Activated T-helper 1 cell treated with Interleukin-2 at 50 U/mL for 16 hours (primary cell): ENCODE results near the gene JMJD4.
A peak's percentile ranks its signal among the peaks of the same experiment; 100 is the strongest.
"Not testable (repeated sequence)": the region's sequence is repeated elsewhere in the genome, so short reads cannot be mapped to it uniquely, and the experiment has no call there.

Source experiments
- DNase-seq: peaks from one replicate; pipeline ENCODE4 v3.0.0-alpha.2; 2020; ENCODE audit warnings: low read depth

JMJD4 gene

GRCh38 chr1:227732586-227733308 lies 2.4 kb downstream of the JMJD4 start:
- no peak for DNase-seq

GRCh38 chr1:227731696-227732585 lies 3.2 kb downstream of the JMJD4 start:
- DNase-seq, result no peak

- DNase-seq, result no peak
Measured at GRCh38 chr1:227731241-227731677, 3.8 kb downstream of the JMJD4 start.

GRCh38 chr1:227730630-227731151 lies 4.4 kb downstream of the JMJD4 start:
- DNase-seq, result no peak

- no peak for DNase-seq
Measured at GRCh38 chr1:227729881-227730629, 5.0 kb downstream of the JMJD4 start.

GRCh38 chr1:227729144-227729880 lies 5.8 kb downstream of the JMJD4 start:
- DNase-seq, result no peak

GRCh38 chr1:227728892-227729143 lies 6.3 kb downstream of the JMJD4 start:
- DNase-seq, result no peak

GRCh38 chr1:227728059-227728891 lies 6.8 kb downstream of the JMJD4 start:
- peak; percentile 54 for DNase-seq

- DNase-seq, result no peak
Measured at GRCh38 chr1:227726924-227727599, 8.0 kb downstream of the JMJD4 start.

GRCh38 chr1:227726318-227726717 lies 8.8 kb downstream of the JMJD4 start:
- DNase-seq, result no peak

- DNase-seq, result no peak
Measured at GRCh38 chr1:227725046-227725445, 10.1 kb downstream of the JMJD4 start.

GRCh38 chr1:227723474-227723873 lies 11.6 kb downstream of the JMJD4 start:
- DNase-seq, result no peak

GRCh38 chr1:227718932-227719331 lies 16.2 kb downstream of the JMJD4 start:
- no peak for DNase-seq

GRCh38 chr1:227712648-227713047 lies 22.5 kb downstream of the JMJD4 start:
- DNase-seq, result no peak

- not testable (repeated sequence) for DNase-seq
Measured at GRCh38 chr1:227710474-227710873, 24.6 kb downstream of the JMJD4 start.

GRCh38 chr1:227709451-227709850 lies 25.7 kb downstream of the JMJD4 start:
- DNase-seq, result no peak

GRCh38 chr1:227707846-227708245 lies 27.3 kb downstream of the JMJD4 start:
- no peak for DNase-seq

- DNase-seq, result not testable (repeated sequence)
Measured at GRCh38 chr1:227701631-227702030, 33.5 kb downstream of the JMJD4 start.

GRCh38 chr1:227697321-227697864 lies 37.7 kb downstream of the JMJD4 start:
- DNase-seq, result no peak

- no peak for DNase-seq
Measured at GRCh38 chr1:227685807-227686206, 49.3 kb downstream of the JMJD4 start.
